ENCODE measurements around the gene ONECUT3.

- TF ChIP-seq CTCF (IDR thresholded peaks at IDR 0.05; ENCODE audit: low read depth, low read length) (no peak), EZH2phosphoT487 (IDR thresholded peaks at IDR 0.05; ENCODE audit: low read depth) (no peak)
Measured at GRCh38 chr19:1752757-1753728, at the start of gene ONECUT3.
